GM15510 (cell line): ENCODE measurements around the gene LMO7.

Experiments
- POLR2A ChIP-seq: IDR thresholded peaks from 3 replicates; pipeline ENCODE4 v1.6.1; 2011; ENCODE audit warnings: borderline replicate concordance; ENCODE audit not compliant: insufficient read length; ENCODE audit errors: extremely low read depth

Gene LMO7

DNA sequence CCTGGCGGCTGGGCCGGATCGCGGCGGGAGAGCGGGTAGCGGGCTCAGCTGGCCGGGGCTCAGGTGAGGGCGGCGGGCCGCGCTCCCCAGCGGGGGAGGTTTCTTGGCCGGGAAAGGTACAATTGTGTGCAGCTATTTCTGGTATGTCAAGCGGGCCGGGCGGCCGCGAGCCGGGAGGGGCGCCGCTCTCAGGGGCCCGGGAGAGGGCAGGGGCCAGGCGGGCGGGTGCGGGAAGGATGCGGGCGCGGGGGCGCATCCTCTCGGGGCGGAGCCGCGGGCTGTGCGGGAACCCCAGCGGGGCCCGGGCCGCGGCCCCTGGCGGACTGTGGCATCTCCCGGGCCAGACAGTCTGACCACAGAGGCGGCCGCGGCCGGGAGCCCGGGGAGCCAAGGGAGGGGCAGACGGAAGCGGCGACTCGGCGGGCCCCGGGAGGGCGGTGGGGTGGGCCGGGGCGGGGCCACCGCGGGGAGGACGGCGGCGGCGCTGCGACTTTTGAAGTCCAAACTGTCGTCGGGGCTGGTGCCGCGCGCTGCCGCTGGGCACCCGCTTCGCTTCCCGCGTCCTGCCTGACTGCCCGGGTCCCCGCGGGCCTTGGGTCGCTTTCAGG lies at the start of gene LMO7:
Gene LMO7, plus strand, starts transcription at position 503 of the 608 bp plus-strand sequence. CDS start 328 bp downstream, outside the sequence.
- TF ChIP-seq POLR2A: peak; percentile 38

GRCh38 chr13:75587679-75588078 lies 48.5 kb upstream of the LMO7 start:
- no peak for TF ChIP-seq POLR2A

DNA sequence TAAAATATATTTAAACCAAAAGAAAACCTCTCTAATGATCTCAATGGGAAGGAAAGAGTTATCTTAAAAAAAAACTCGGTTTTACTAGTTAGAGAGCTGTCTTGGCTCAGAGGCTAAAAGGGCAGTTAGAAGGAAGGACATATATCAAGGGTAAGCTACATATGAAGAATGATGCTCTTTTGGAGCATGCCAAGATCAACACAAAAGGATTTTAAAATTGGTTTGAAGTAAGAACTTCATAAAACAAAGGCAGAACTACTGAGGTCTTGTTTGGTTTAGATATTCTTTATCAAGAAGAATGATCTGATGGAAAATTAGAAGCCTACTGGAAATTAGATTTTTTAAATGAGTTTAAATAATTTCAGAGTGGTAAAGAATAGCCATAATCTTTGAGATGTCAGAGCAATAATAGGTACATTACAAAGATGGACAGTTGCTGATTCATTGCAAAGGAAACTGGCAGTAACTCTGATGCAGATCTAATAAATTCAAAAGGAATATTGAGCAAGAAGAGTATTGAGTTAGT lies 39.4 kb upstream of the LMO7 start:
- TF ChIP-seq POLR2A: no peak

DNA sequence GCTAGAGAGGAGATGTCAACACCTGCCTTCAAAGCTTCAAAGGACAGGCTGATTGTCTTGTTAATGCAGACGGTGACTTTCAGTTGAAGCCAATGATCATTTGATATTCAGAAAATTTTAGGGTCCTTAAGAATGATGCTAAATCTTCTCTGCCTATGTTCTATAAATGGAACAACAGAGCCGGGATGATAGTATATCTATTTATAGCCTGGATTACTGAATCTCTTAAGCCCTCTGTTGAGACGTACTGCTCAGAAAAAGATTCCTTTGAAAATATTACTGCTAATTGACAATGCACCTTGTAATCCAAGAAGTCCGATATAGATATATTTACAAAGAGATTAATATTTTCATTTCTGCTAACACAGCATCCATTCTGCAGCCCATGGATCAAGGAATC lies 35.8 kb upstream of the LMO7 start:
- no peak for TF ChIP-seq POLR2A

- no peak for TF ChIP-seq POLR2A
These were observed 33.1 kb upstream of the LMO7 start for GRCh38 chr13:75603038-75603437.

- no peak for TF ChIP-seq POLR2A
These were observed 28.7 kb upstream of the LMO7 start for GRCh38 chr13:75607447-75607846.

- TF ChIP-seq POLR2A: no peak
These were observed 25.7 kb upstream of the LMO7 start for GRCh38 chr13:75610466-75610865.

DNA sequence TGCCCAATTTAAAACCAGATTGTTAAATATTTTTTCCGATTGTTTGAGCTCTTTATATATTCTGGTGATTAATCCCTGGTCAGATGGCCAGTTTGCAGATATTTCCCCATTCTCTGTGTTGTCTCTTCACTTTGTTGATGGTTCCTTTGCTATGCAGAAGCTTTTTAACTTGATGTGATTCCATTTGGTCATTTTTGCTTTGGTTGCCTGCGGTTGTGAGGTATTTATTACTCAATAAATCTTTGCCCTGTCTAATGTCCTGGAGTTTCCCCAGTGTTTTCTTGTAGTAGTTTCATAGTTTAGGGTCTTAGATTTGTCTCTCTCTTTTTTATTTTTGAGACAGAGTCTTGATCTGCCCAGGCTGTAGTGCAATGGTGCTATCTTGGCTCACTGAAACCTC lies 23.8 kb upstream of the LMO7 start:
- no peak for TF ChIP-seq POLR2A

DNA sequence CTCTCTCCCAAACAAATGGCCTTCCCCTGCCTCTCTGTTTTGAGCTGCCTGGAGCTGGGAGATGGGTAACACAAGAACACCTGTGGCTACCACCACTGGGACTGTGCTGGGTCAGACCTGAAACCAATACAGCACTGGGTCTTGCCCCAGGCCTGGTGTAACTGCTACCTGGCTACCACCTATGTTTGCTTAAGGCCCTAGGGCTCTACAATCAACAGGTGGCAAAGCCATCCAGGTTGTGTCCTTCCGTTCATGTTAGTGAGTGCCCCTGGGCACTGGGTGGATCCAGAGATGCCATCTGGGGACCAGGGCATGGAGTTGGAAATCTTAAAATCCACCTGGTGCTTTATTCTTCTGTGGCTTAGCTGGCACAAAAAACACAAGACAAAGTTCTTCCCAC lies 18.9 kb upstream of the LMO7 start:
- TF ChIP-seq POLR2A: no peak

- no peak for TF ChIP-seq POLR2A
These were observed 17.8 kb upstream of the LMO7 start for GRCh38 chr13:75618308-75618707.

GRCh38 chr13:75620020-75620419 lies 16.1 kb upstream of the LMO7 start:
- TF ChIP-seq POLR2A: no peak

- TF ChIP-seq POLR2A: no peak
These were observed 15.0 kb upstream of the LMO7 start for GRCh38 chr13:75621147-75621546.

DNA sequence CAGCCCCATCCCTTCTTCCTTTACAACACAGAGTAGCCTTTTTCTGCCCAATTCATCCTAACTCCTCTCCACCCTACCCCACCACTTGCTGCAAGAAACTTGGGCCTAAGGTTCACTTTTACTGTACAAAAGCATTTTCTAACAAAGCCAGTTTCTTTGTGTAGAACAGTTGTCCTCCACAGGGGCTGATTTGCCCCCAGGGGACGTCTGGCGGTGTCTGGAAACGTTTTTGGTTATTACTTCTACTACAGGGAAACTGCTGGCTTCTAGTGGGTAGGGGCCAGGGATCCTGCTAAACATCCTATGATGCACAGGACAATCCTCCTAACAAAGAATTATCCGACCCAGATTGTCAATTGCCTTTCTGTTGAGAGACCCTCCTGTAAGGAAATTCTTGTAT lies 7.3 kb upstream of the LMO7 start:
- TF ChIP-seq POLR2A: no peak

GRCh38 chr13:75633285-75633684 lies 2.8 kb upstream of the LMO7 start:
- no peak for TF ChIP-seq POLR2A

- TF ChIP-seq POLR2A: no peak
These were observed 866 bp upstream of the LMO7 start for GRCh38 chr13:75635101-75635827.
